Measurements from ENCODE around the gene MS4A7.

MS4A7 gene

GRCh38 chr11:60370811-60371298 is 7.5 kb upstream of the MS4A7 start:
- no peak for DNase-seq (ENCODE audit: low read depth)

DNA sequence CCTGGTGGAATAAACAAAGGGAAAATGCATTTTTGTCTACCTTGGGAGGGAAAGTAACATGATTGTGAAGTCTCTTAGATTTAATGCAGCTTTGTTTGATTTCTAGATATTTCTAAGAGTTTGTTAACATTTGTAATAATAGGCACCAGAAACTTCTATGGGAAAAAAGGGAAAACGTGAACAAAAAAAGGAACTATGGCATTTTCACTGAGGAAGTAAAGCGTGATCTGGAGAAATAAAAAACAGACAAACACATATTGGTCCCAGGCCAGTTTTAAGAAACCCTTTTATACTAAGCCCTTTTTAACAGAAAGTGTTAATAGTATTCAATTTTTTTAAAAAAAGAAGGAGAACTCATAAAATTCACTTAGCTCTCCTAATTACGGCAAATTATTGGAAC is 6.9 kb upstream of the MS4A7 start:
- DNase-seq (ENCODE audit: low read depth): no peak

DNA sequence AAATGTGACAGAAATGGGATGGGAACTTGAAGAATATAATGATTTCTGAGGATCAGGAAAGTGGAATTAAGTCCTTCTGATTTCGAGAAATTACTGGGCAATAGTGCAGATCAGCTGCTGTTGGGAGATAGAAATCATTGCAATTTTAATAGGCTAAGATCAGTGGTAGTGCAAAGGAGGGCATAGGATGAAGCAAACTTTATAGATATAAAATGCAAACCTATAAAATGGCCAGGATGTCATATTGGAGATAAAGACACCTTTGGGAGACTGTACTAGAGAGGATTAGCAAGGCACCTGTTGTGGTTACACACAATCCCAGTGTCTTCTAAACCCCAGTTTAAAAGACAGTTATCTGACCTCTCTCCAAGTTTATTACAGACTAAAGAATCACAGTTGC is 6.5 kb upstream of the MS4A7 start:
- DNase-seq (ENCODE audit: low read depth): no peak

- no peak for DNase-seq (ENCODE audit: low read depth)
Observed at GRCh38 chr11:60372767-60373166, 5.6 kb upstream of the MS4A7 start.

DNA sequence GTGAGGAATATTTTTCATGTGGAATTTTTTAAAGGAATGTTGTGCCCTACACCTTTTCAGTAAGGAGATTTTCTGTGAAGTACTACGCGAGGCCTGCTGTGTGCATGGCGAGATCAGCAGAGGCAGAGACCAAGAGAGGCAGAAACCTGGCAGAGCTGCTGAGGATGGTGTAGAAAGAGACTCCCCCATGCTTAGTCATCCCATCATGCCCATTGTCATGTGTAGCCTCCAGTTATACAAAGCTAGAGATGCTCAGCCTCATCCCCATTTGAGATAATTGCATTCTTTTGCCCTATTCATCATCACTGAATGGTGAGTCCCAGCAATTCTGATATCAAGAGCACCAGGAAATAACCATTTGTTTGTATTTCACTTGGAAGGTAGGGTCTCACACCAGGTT is 3.0 kb upstream of the MS4A7 start:
- DNase-seq (ENCODE audit: low read depth): no peak

DNA sequence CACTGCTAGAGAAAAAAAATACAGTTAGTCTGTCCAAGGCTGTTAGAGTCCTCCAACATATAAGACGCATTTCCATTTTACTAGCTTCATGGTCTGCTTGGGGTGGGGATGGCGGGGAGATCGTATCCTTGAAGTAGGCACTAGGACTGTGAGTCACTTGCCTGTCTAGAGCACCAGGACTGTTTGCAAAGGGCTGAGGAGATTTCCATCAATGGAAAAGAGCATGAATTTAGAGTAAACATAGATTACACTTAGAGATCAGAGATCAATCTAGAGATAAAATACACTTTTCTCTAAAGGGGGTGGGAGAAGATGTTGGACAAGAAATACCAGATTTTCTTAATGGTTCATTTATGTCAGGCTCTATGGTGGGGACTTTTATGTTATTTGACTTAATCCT is 1.7 kb upstream of the MS4A7 start:
- no peak for DNase-seq (ENCODE audit: low read depth)

DNA sequence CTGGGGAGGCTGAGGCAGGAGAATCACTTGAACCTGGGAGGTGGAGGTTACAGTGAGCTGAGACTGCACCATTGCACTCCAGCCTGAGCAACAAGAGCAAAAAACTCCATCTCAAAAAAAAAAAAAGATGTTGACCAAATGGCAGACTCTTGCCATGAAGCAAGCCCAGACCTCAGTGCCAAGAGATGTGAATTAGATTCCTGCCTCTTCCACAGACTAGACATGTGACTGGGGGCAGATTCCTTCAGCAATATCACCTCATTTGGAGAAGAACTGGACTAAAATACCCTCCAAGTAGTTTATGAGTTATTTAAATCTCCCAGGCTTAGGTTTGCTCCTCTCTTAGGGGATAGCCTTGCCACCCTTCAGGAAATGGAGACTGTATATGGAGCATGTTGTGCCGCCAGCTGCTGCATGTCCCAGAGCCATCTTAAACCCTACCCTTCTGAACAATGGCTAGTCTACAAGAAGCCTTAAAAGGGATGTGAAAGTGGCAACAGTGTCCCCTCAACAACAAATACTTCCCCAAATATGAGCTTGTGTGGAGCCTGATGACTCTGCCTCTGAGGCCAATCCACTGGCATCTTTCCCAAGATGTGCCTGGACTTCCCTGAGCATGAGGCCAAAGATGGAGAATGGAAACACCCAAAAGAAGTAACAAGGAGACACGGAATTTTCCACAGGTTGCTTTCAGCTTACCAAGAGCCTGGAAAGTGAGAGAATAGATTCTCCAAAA is 763 bp upstream of the MS4A7 start:
- DNase-seq (ENCODE audit: low read depth): no peak

- no peak for DNase-seq (ENCODE audit: low read depth)
Observed at GRCh38 chr11:60389279-60389910, 11.1 kb downstream of the MS4A7 start.

- no peak for DNase-seq (ENCODE audit: low read depth)
Observed at GRCh38 chr11:60390419-60390818, 12.1 kb downstream of the MS4A7 start.

DNA sequence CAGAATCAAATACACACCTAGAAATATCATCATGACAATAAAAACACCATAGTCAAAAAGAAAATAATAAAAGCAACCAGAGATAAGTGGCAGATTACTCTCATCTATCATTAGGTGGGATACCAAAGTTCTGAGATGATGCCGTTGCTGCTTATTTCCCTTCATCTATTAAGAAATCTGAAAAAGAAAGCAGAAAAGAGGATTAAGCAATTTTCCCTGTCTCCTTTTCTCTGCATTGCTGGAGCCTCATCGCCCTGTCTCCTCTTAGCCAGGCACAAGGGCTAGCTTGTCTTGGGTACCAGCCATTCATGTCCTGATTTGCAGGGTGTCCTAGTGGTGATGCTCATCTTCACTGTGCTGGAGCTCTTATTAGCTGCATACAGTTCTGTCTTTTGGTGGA is 14.0 kb downstream of the MS4A7 start:
- no peak for DNase-seq (ENCODE audit: low read depth)

- DNase-seq (ENCODE audit: low read depth): no peak
Observed at GRCh38 chr11:60393016-60393415, 14.7 kb downstream of the MS4A7 start.

GRCh38 chr11:60394666-60395380 is 16.5 kb downstream of the MS4A7 start:
- DNase-seq (ENCODE audit: low read depth): no peak

- no peak for DNase-seq (ENCODE audit: low read depth)
Observed at GRCh38 chr11:60396382-60396781, 18.1 kb downstream of the MS4A7 start, which contains the start of gene MS4A14. TSS of gene MS4A14 (plus strand) at chr11:60396459. CDS start at chr11:60396579, 120 bp downstream.

GRCh38 chr11:60396799-60397198 is 18.5 kb downstream of the MS4A7 start:
- no peak for DNase-seq (ENCODE audit: low read depth)

GRCh38 chr11:60420015-60420414 is 41.7 kb downstream of the MS4A7 start:
- DNase-seq (ENCODE audit: low read depth): no peak

- no peak for DNase-seq (ENCODE audit: low read depth)
Observed at GRCh38 chr11:60422609-60423008, 44.3 kb downstream of the MS4A7 start.

DNA sequence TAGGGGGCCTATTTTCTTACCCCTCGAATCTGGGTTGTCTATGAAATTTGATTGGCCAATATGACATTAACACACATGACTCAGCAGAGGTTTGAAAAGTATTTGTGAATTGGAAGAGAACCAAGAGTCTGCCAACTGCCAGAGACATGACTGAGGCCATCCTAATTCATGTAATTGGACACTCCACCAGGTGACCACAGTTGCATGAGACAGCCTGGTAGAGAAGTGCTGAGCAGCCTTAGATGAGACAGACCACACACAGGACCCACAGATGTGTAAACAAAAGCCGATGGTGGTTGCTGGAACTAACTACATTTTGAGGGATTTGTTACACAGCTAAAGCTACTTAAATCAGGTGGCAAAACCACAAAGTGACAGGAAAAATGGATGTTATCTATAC is 50.2 kb downstream of the MS4A7 start:
- DNase-seq (ENCODE audit: low read depth): no peak

GRCh38 chr11:60429272-60429671 is 50.9 kb downstream of the MS4A7 start, which contains the start of gene MS4A5:
TSS of gene MS4A5 (plus strand) at chr11:60429572. CDS start at chr11:60429675, 103 bp downstream.
- DNase-seq (ENCODE audit: low read depth): no peak

GRCh38 chr11:60431251-60431650 is 52.9 kb downstream of the MS4A7 start:
- no peak for DNase-seq (ENCODE audit: low read depth)

DNA sequence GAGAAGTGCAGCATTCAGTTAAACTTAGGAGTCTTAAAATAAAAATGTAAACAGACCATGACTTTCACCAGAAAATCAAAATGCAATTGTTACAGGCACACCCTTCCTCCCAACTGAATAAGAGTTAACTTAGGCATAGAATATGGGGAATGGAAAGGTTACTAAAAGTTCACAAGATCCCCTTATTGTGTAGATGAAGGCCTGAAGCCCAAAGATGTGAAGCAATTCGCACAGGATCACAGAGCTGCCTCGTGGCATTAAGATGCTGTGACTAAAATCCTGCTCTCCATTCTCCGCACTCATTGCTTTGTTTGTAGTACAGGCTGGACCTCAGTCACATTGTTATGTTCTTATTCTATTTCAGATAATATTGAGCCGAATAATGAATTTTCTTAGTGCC is 55.1 kb downstream of the MS4A7 start:
- no peak for DNase-seq (ENCODE audit: low read depth)
